GM23248 (cell line): ENCODE measurements around the gene AKR7A2. TPM values are rescaled to one million over a fixed set of nuclear protein-coding genes. Genes with fewer than 3 reads are reported as not detected.
"Not testable (repeated sequence)": the region's sequence is repeated elsewhere in the genome, so short reads cannot be mapped to it uniquely, and the experiment has no call there.

Source experiments
- DNase-seq: peaks from one replicate; pipeline ENCODE4 v3.0.0-alpha.2; 2015
- H2AFZ ChIP-seq: fragments of 200-600 bp; sonication (generic); 2 replicates; pipeline ENCODE4 v1.6.1; 2016; ENCODE audit warnings: antibody characterized with exemption
- H3F3A ChIP-seq: fragments of 200-600 bp; sonication (generic); 2 replicates; pipeline ENCODE4 v1.6.1; 2016; ENCODE audit warnings: mild to moderate bottlenecking, antibody characterized with exemption, mixed run types; ENCODE audit not compliant: insufficient read depth
- H3K27ac ChIP-seq: fragments of 200-600 bp; sonication (generic); 2 replicates; pipeline ENCODE4 v1.5.1; 2016; ENCODE audit warnings: mild to moderate bottlenecking
- H3K27me3 ChIP-seq: fragments of 200-600 bp; sonication (generic); replicated peaks from 2 replicates; pipeline ENCODE4 v1.6.1; 2016; ENCODE audit warnings: mild to moderate bottlenecking; ENCODE audit not compliant: insufficient read depth
- H3K36me3 ChIP-seq: fragments of 200-600 bp; sonication (generic); 2 replicates; pipeline ENCODE4 v1.6.1; 2016; ENCODE audit warnings: low read depth, mild to moderate bottlenecking
- H3K4me1 ChIP-seq: fragments of 200-600 bp; sonication (generic); 2 replicates; pipeline ENCODE4 v1.6.1; 2016; ENCODE audit warnings: mild to moderate bottlenecking; ENCODE audit not compliant: insufficient read depth
- H3K4me2 ChIP-seq: fragments of 200-600 bp; sonication (generic); one replicate; pipeline ENCODE4 v1.6.1; 2016; ENCODE audit warnings: mild to moderate bottlenecking; ENCODE audit not compliant: unreplicated experiment
- H3K4me3 ChIP-seq: fragments of 200-600 bp; sonication (generic); 2 replicates; pipeline ENCODE4 v1.5.1; 2016; ENCODE audit warnings: mild to moderate bottlenecking
- H3K79me2 ChIP-seq: fragments of 200-600 bp; sonication (generic); 2 replicates; pipeline ENCODE4 v1.6.1; 2016; ENCODE audit warnings: mild to moderate bottlenecking; ENCODE audit not compliant: insufficient read depth
- H3K9ac ChIP-seq: fragments of 200-600 bp; sonication (generic); 2 replicates; pipeline ENCODE4 v1.6.1; 2016; ENCODE audit warnings: mild to moderate bottlenecking
- H3K9me2 ChIP-seq: fragments of 200-600 bp; sonication (generic); 2 replicates; pipeline ENCODE4 v1.6.1; 2016; ENCODE audit warnings: mixed run types, mild to moderate bottlenecking, moderate library complexity; ENCODE audit not compliant: insufficient read depth
- H3K9me3 ChIP-seq: fragments of 200-600 bp; sonication (generic); one replicate; pipeline ENCODE4 v1.6.1; 2017; ENCODE audit warnings: low read depth
- H4K20me1 ChIP-seq: fragments of 200-600 bp; sonication (generic); 2 replicates; pipeline ENCODE4 v1.6.0; 2016; ENCODE audit not compliant: insufficient read depth
- EZH2 ChIP-seq: fragments of 200-600 bp; sonication (generic); IDR thresholded peaks from 2 replicates; pipeline ENCODE4 v1.6.1; 2018; ENCODE audit warnings: antibody characterized with exemption, mild to moderate bottlenecking; ENCODE audit not compliant: insufficient read depth, poor library complexity, severe bottlenecking
- EZH2phosphoT487 ChIP-seq: fragments of 200-600 bp; sonication (generic); IDR thresholded peaks from 2 replicates; pipeline ENCODE4 v1.6.1; 2018; ENCODE audit warnings: antibody characterized with exemption, moderate library complexity, mild to moderate bottlenecking, low read depth; ENCODE audit not compliant: insufficient read depth
- WGBS, 2 experiments: methylation state at CpG; one replicate each; pipeline ENCODE4 v1.1.6; 2015 to 2017; ENCODE audit warnings: low lambda C conversion rate in 2 of 2, low coverage in 1 of 2; ENCODE audit errors: missing lambda C conversion rate in 2 of 2; 5-methylcytosine and 5-hydroxymethylcytosine counted together
- in situ Hi-C: fragments of 300-500 bp; cut with MboI; formaldehyde crosslinking; loops from 2 replicates; pipeline ENCODE4 v1.15.0; 2020
- polyA plus RNA-seq: library from polyadenylated mRNA; unstranded; fragments of >200 nt; fragmentation: Nextera tagmentation; extraction: Ambion mirVana; gene quantifications from 2 replicates; pipeline ENCODE4 v1.2.1, GENCODE V29; 2016
- total RNA-seq: library from RNA; depleted of rRNA; stranded (reverse); fragments of >200 nt; shearing (Covaris generic); gene quantifications from 2 replicates; pipeline ENCODE4 v1.2.3, GENCODE V29; 2014

Gene AKR7A2
- total and polyA plus RNA-seq, 2 experiments from 2014 or later, result 93.1 to 97.1 TPM

- Histone ChIP-seq H3F3A (no peaks in the 10 kb centered on the region), H2AFZ (no peak overlapping the region), H3K9ac (no peak overlapping the region), H3K4me2 (no peak overlapping the region), H3K36me3 (no peaks in the 10 kb centered on the region), H3K27me3 (no peaks in the 10 kb centered on the region), H3K4me1 (no peaks in the 10 kb centered on the region), H3K9me2 (no peaks in the 10 kb centered on the region), H4K20me1 (no peaks in the 10 kb centered on the region), H3K9me3 (no peaks in the 10 kb centered on the region), H3K27ac (no peak overlapping the region), H3K4me3 (no peak overlapping the region), H3K79me2 (no peaks in the 10 kb centered on the region)
- in situ Hi-C loops, result no loop called here
- TF ChIP-seq EZH2phosphoT487 (no peak), EZH2 (no peak)
- WGBS, 2 experiments, result 95 to 97% methylated on average over 13 of the region's 13 CpGs
- DNase-seq, result no peak
Measured at GRCh38 chr1:19287436-19288185, 24.3 kb downstream of the AKR7A2 start.

GRCh38 chr1:19285807-19286206 is 26.1 kb downstream of the AKR7A2 start:
- H3K4me2 ChIP-seq, DNase-seq, H3K9ac ChIP-seq, H3K27ac ChIP-seq, H3K4me3 ChIP-seq, H3K9me2 ChIP-seq, H3F3A ChIP-seq, in situ Hi-C loops, H2AFZ ChIP-seq, H3K27me3 ChIP-seq, H3K36me3 ChIP-seq, H3K79me2 ChIP-seq, H3K9me3 ChIP-seq, H4K20me1 ChIP-seq, H3K4me1 ChIP-seq: not testable (repeated sequence)
- 46 to 50% methylated on average over 3 of the region's 3 CpGs for WGBS, 2 experiments

- in situ Hi-C loops, H3K4me3 ChIP-seq: not testable (repeated sequence)
Measured at GRCh38 chr1:19285366-19285765, 26.6 kb downstream of the AKR7A2 start.

GRCh38 chr1:19284881-19285280 is 27.1 kb downstream of the AKR7A2 start:
- no peak for TF ChIP-seq EZH2phosphoT487
- no peak for TF ChIP-seq EZH2
- Histone ChIP-seq H4K20me1 (no peaks in the 10 kb centered on the region), H3K4me1 (no peaks in the 10 kb centered on the region), H3K36me3 (no peaks in the 10 kb centered on the region), H3K79me2 (no peaks in the 10 kb centered on the region), H3K9ac (no peak overlapping the region), H2AFZ (no peak overlapping the region), H3K4me3 (no peak overlapping the region), H3K4me2 (no peak overlapping the region), H3K27me3 (no peaks in the 10 kb centered on the region), H3F3A (no peaks in the 10 kb centered on the region), H3K27ac (no peak overlapping the region), H3K9me2 (no peaks in the 10 kb centered on the region), H3K9me3 (no peaks in the 10 kb centered on the region)
- in situ Hi-C loops, result no loop called here
- no peak for DNase-seq
- 91 to 93% methylated on average over 8 of the region's 8 CpGs for WGBS, 2 experiments

More at GRCh38 chr1:19285366-19285765, 26.6 kb downstream of the AKR7A2 start:
- DNase-seq, H4K20me1 ChIP-seq, H3K4me1 ChIP-seq, H3F3A ChIP-seq, H3K36me3 ChIP-seq, H3K9me2 ChIP-seq, H2AFZ ChIP-seq, H3K27ac ChIP-seq, H3K4me2 ChIP-seq, H3K9ac ChIP-seq, H3K9me3 ChIP-seq, H3K79me2 ChIP-seq, H3K27me3 ChIP-seq: not testable (repeated sequence)
- 75 to 96% methylated on average over 3 of the region's 3 CpGs for WGBS, 2 experiments

GRCh38 chr1:19283891-19284290 is 28.1 kb downstream of the AKR7A2 start:
- TF ChIP-seq EZH2, result no peak
- no peak for TF ChIP-seq EZH2phosphoT487
- Histone ChIP-seq H3K4me1 (no peaks in the 10 kb centered on the region), H3F3A (no peaks in the 10 kb centered on the region), H4K20me1 (no peaks in the 10 kb centered on the region), H3K4me3 (no peak overlapping the region), H2AFZ (no peak overlapping the region), H3K79me2 (no peaks in the 10 kb centered on the region), H3K36me3 (no peaks in the 10 kb centered on the region), H3K9me2 (no peaks in the 10 kb centered on the region), H3K9ac (no peak overlapping the region), H3K27ac (no peak overlapping the region), H3K4me2 (no peak overlapping the region), H3K9me3 (no peaks in the 10 kb centered on the region), H3K27me3 (no peaks in the 10 kb centered on the region)
- in situ Hi-C loops, result no loop called here
- no peak for DNase-seq
- WGBS, 2 experiments, result 94 to 97% methylated on average over 9 of the region's 9 CpGs
